B cell (primary cell): ENCODE data around the gene FMNL3.
"Not testable (repeated sequence)": the region's sequence is repeated elsewhere in the genome, so short reads cannot be mapped to it uniquely, and the experiment has no call there.

ENCODE experiments used
- EZH2 ChIP-seq: IDR thresholded peaks from 2 replicates; pipeline ENCODE4 v1.6.1; 2012; ENCODE audit warnings: borderline replicate concordance, low read depth, mild to moderate bottlenecking, moderate library complexity, low read length; ENCODE audit not compliant: insufficient read depth, poor library complexity, severe bottlenecking
- TF ChIP-seq, protein P1 (sequence below): fragments of 200-600 bp; IDR thresholded peaks from one replicate; pipeline ENCODE4 v1.8.0; 2022; ENCODE audit warnings: antibody characterized with exemption, mild to moderate bottlenecking

DNA sequence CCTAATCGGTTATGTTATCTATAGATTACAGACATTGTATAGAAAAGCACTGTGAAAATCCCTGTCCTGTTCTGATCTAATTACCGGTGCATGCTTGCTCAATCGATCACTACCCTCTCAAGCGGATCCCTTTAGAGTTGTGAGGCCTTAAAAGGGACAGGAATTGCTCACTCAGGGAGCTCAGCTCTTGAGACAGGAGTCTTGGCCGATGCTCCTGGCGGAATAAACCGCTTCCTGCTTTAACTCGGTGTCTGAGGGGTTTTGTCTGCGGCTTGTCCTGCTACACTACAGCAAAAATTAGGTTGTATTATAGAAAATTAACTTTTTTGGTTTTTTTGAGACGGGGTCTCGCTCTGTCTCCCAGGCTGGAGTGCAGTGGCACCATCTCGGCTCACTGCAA is 33.1 kb upstream of the FMNL3 start:
- TF ChIP-seq, protein P1, sequence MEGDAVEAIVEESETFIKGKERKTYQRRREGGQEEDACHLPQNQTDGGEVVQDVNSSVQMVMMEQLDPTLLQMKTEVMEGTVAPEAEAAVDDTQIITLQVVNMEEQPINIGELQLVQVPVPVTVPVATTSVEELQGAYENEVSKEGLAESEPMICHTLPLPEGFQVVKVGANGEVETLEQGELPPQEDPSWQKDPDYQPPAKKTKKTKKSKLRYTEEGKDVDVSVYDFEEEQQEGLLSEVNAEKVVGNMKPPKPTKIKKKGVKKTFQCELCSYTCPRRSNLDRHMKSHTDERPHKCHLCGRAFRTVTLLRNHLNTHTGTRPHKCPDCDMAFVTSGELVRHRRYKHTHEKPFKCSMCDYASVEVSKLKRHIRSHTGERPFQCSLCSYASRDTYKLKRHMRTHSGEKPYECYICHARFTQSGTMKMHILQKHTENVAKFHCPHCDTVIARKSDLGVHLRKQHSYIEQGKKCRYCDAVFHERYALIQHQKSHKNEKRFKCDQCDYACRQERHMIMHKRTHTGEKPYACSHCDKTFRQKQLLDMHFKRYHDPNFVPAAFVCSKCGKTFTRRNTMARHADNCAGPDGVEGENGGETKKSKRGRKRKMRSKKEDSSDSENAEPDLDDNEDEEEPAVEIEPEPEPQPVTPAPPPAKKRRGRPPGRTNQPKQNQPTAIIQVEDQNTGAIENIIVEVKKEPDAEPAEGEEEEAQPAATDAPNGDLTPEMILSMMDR, result not testable (repeated sequence)
- not testable (repeated sequence) for TF ChIP-seq EZH2
